Astrocyte of the cerebellum (primary cell): ENCODE results near the gene IGFN1.

ENCODE experiments used
- DNase-seq: peaks from one replicate; pipeline ENCODE4 v3.0.0-alpha.2; 2011; ENCODE audit warnings: low read depth
- H3K4me3 ChIP-seq: 2 replicates; pipeline ENCODE4 v1.5.1; 2011; ENCODE audit warnings: mild to moderate bottlenecking, low read depth, low read length, moderate library complexity
- in situ Hi-C: cut with HindIII; loops from 2 replicates; pipeline ENCODE4 v1.10.0; 2017; ENCODE audit warnings: low sequenced_read_pairs
- TF ChIP-seq, protein P1 (sequence below): IDR thresholded peaks from 2 replicates; pipeline ENCODE4 v1.5.1; 2012; ENCODE audit warnings: low read length, low read depth, moderate library complexity, mild to moderate bottlenecking; ENCODE audit errors: missing control alignments

Gene IGFN1

DNA sequence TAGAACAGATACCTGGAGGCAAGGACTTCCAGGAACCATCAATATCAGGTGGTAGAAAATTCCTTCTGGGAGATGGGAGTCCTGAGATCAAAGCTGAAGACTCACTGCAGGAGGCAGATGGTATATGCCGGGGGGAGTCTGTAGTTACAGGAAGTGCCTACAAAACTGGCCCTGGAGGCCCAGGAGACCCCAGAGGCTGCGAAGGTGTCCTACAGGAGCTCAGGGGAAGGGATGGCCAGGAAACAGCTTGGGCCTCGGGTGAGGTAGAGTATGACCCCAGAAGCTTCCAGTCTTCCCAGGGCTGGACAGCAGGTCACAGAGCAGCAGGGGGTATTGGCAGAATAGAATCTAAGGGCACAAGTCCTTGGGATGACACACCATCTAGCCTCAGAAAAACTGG lies 16.4 kb downstream of the IGFN1 start:
- in situ Hi-C loops, result no loop called here
- no peak overlapping the region for H3K4me3 ChIP-seq
- TF ChIP-seq, protein P1, sequence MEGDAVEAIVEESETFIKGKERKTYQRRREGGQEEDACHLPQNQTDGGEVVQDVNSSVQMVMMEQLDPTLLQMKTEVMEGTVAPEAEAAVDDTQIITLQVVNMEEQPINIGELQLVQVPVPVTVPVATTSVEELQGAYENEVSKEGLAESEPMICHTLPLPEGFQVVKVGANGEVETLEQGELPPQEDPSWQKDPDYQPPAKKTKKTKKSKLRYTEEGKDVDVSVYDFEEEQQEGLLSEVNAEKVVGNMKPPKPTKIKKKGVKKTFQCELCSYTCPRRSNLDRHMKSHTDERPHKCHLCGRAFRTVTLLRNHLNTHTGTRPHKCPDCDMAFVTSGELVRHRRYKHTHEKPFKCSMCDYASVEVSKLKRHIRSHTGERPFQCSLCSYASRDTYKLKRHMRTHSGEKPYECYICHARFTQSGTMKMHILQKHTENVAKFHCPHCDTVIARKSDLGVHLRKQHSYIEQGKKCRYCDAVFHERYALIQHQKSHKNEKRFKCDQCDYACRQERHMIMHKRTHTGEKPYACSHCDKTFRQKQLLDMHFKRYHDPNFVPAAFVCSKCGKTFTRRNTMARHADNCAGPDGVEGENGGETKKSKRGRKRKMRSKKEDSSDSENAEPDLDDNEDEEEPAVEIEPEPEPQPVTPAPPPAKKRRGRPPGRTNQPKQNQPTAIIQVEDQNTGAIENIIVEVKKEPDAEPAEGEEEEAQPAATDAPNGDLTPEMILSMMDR, result no peak
- DNase-seq, result no peak

DNA sequence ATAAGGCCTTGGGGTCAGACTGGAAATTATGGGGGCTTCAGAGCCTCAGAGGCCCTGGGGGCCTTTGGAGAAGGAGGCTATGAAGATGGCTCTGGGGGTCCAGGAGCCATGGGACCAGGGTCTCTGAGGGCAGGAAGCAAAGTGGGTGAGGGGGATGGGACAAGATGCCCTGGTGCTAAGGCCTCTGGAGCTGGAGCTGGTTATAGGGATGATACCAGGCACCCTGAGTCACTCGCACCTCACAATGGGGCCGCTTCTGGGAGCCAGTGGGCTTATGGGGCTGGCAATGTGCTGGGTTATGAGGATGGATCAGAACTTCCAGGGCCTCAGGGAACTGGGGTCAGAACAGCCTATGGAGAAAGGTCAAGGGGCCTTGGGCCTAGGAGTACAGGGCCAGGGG lies 17.6 kb downstream of the IGFN1 start:
- no peak for DNase-seq
- in situ Hi-C loops, result no loop called here
- no peak overlapping the region for H3K4me3 ChIP-seq
- TF ChIP-seq, protein P1, result no peak

DNA sequence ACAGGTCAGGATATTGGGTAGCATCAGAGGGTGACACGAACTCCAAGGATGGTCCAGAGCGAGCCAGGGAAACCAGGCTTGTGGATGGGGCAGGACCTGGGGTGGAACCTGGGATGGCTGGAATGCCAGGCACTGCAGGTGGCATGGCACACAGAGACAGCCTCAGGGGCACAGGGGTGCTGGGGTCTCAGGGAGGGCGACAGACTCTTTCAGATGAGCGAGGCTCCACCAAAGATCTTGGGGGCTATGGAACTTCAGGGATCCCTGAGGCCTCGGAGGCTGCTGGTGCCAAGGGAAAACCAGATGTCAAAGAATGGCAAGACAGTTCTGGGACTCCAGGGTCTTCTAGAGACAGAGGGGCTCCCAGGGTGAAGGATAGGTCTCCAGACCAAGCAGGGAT lies 21.4 kb downstream of the IGFN1 start:
- in situ Hi-C loops, result no loop called here
- TF ChIP-seq, protein P1, result no peak

DNA sequence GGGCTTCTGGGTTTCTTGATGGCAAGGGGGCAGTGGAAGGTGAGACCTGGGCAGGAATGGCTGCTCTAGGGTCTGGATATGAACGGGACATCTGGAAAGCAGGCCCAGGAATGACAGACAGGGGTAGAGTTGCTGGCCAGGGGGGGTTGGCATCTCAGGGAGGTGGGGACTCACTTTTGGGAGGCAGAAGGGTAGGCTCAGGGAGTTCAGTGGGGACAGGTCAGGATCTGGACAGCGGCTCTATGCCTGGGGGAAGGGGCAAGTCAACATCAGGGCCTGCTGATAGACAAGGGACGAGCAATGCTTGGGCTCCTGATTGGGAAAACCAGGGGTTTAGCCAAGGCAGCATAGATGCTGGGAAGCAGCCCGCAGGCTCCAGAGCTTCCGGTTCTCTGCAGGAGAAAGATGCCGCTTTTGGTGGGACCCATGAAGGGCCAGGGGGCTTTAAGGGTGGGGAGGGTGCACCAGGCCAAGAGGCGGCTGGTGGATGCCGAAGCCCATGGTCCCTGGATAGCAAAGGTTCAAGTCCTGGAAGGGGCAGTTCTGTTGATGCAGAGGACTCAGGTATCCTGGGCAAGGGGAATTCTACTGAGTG lies 21.9 kb downstream of the IGFN1 start:
- TF ChIP-seq, protein P1, result no peak
- no peak for DNase-seq
- in situ Hi-C loops, result no loop called here

More for the DNA sequence above, 21.4 kb downstream of the IGFN1 start:
- no peak overlapping the region for H3K4me3 ChIP-seq
- no peak for DNase-seq

DNA sequence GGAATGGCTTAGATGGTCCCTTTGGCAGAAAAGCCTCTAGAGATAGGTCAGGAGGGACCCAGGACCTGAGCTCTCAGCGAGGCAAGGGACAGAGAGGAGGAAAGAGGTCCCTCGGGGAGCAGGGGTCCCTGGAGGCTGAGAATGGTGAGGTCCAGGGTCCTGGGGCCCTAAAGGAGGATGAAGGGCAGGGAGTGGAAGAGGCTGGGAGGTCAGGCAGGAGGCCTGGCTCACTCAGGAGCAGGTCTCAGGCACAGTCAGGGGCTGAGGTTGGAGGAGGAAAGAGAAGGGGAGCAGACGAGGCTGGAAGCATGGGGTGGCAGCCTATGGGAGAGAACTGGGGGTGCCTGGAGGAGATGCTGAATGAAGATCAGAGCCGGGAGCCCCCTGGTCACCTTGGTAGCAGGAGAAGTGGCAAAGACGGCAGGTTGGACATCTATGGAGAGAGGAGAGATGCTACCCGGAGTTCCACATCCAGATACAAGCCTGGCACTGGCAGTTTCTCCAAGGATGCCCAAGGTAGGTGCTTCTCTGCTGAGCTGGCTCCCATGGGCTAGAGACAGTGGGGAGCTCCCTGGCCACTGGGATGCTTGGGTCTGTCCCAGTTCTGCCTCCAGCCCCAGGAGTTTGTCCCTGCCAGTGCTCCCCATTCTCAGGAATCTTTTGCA lies 22.6 kb downstream of the IGFN1 start:
- in situ Hi-C loops, result no loop called here
- no peak overlapping the region for H3K4me3 ChIP-seq
- TF ChIP-seq, protein P1, result no peak
- no peak for DNase-seq

More for the DNA sequence above, 21.9 kb downstream of the IGFN1 start:
- H3K4me3 ChIP-seq, result no peak overlapping the region

DNA sequence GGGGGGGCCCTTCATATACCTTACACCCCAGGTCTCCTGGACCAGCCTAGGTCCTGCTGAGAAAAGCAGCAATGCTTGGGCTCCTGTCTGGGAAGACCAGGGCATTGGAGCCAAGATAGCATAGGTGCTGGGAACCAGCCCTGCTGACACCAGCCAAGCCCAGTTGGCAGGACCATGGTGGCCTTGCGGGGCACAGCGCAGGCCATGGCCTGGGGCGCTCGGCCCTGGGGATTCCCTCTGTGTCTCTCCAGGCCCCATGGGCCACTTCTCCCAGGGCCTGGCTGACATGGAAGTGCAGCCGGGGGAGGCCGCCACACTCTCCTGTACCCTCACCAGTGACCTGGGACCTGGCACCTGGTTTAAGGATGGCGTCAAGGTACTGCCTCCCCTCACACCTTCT lies 23.3 kb downstream of the IGFN1 start:
- in situ Hi-C loops, result no loop called here
- no peak for DNase-seq
- H3K4me3 ChIP-seq, result no peak overlapping the region
- TF ChIP-seq, protein P1, result no peak
